HG03520 (cell line): ENCODE measurements around the gene KCNE4.

Experiments used
- ATAC-seq: cut with Tn5 transposase; IDR thresholded peaks from one replicate; pipeline ENCODE4 v1.9.1; 2021; ENCODE audit warnings: mild to moderate bottlenecking, moderate library complexity; ENCODE audit not compliant: unreplicated experiment

KCNE4 gene

GRCh38 chr2:223083402-223084070, 31.5 kb downstream of the KCNE4 start:
- no peak for ATAC-seq

GRCh38 chr2:223084873-223085272, 32.9 kb downstream of the KCNE4 start:
- no peak for ATAC-seq

DNA sequence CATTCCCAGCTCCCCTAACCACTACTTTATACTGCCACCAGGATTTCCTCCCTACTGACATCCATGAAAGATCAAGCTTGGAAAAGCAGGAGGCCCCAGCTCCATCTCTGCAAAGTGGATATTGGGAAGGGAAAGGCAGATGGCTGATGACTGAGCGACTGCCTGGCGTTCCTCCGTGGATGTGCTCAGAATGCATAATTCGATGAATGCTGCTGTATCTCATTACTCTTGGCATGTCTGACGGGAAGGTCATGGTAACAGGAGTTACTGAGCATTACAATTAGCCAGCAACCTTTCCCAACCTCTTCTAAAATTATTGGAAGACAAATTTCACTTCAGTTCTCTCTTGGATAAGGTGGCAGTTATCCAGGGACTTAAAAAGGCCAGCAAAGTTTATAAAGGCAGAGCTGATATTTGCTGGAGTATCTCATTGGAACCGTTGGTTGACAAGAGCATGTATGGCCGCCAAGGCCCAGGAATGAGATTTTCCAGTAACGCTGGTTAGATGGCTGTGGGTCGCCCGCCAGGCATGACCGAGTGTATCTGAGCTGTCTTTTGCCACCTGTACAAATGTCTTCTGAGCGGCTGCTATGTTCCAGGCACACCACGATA, 34.5 kb downstream of the KCNE4 start:
- ATAC-seq = no peak

DNA sequence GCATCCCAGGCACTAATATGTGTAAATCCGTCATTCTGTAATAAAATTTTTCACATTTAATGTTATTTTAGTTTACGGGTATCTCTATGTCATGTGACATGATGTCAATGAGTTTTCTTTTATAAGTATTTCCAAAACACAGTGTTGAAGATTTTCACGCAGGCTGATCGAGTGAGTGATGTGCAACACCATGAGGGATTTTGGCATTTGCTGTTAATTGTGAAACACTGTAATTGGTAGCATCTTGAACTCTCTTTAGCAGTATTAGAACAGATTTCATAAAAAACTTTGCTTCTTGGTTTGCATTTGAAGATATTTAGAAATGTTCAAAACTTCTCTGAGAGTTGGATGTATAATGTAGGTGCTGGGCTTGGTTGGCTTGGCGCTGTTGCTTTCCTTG, 35.5 kb downstream of the KCNE4 start:
- no peak for ATAC-seq

- no peak for ATAC-seq
Observed at GRCh38 chr2:223088866-223089265, 36.9 kb downstream of the KCNE4 start.

DNA sequence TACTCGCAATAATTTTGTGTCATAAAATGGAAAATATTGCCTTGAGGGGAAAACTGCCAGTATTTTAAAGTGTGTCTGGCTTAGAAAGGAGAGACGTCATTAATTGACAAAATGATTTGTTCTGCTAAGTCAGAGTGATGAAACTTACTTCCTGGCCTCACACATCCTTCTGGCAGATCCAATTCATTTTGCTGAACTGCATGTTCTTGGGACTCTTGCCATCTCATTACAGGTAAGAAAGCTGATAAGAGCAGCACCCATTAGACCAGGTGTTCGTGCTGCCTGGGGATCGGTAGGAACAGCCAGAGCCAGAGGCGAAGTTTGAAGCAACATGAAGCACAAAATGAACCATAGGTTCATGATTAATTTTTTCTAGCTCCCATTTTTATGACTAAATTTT, 38.0 kb downstream of the KCNE4 start:
- no peak for ATAC-seq

DNA sequence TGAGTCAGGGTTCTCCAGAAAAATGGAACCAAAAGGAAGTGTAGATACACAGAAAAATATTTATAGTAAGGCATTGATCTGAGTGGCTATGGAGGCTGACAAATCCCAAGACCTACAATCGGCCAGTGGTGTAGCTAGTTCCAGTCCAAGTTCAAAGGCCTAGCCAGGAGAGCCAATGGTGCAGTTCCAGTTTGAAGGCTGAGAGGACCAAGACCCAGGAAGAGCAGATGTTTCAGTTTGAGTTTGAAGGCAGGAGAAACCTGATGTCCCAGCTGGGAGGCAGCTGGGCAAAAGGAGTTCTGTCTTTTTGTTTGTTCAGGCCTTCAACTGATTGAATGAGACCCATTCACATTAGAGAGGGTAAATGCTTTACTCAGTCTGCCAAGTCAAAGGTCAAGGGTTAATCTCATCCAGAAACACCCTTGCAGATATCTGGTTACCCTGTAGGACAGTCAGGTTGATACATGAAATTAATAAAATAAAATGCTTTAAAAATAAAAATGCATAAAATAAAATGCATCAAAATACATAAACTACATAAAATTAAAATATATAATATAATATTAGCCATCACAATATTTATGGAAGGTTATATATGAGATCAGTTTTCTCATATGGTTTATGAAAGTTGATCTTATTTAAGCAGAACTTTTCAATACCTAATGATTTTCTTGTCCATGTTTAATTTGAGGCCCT, 38.7 kb downstream of the KCNE4 start:
- ATAC-seq = no peak

- ATAC-seq = no peak
Observed at GRCh38 chr2:223092667-223093066, 40.7 kb downstream of the KCNE4 start.

- no peak for ATAC-seq
Observed at GRCh38 chr2:223093436-223094241, 41.6 kb downstream of the KCNE4 start.

GRCh38 chr2:223095207-223095606, 43.2 kb downstream of the KCNE4 start:
- ATAC-seq = peak; percentile 51

GRCh38 chr2:223096235-223096970, 44.4 kb downstream of the KCNE4 start:
- ATAC-seq = no peak

DNA sequence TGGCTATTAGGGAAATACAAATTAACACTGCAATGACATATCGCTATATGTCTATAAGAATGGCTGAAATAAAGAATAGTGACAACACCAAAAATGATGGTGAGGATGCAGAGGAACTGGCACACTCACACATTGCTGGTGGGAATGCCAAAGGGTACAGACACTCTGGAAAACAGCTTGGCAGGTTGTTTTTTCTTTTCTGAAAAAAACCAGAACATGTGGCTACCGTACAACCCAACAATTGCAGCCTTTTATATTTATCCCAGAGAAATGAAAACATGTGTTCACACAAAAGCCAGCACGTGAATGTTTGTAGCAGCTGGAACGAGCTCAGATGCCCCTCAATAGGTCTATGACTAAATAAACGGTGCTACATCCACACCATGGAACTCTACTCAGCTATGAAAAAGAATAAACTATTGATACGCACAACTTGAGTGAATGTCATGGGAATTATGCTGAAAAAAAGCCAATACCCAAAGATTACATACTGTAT, 45.9 kb downstream of the KCNE4 start:
- ATAC-seq = no peak

DNA sequence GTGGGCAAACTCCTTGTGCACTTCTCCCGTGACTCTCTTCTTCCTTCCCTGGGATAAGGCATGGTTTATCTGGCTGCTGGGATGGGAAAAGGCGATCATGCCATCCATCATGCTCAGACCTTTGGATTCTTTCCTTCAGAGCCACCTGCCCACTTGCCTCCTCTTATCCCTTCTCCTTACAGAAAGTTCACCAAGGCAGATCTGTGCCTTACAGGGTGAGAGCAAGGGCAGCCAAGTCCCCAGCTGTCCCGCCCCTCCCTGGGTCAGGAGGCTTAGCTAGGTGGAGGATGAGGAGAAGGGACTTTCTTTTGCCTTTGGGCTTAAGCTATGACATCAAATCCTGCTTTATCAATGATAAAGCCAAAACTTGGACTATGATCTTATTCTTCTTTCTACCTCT, 47.6 kb downstream of the KCNE4 start:
- no peak for ATAC-seq

DNA sequence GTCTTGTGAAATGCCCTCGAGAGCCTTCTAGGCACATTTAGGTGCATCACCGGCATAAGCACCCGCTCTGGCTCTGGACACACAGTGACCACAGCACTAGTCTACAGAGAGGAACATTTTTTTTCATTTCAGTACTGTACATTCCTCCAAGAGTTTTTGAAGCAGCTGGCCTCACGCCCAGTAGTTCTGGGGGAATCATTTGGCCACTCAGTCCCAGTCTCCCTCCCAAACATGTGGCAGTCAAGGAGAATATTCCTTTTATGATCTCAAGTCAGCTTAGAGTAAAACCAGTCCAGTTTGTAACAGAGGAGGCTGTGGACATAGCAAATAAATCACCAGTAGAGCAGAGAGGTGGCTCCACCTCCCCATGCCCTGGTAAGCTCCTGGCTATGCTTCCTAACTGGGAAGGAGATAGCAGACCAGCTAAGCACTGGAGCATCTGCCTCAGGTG, 48.1 kb downstream of the KCNE4 start:
- ATAC-seq = no peak

GRCh38 chr2:223101340-223102039, 49.5 kb downstream of the KCNE4 start:
- no peak for ATAC-seq

DNA sequence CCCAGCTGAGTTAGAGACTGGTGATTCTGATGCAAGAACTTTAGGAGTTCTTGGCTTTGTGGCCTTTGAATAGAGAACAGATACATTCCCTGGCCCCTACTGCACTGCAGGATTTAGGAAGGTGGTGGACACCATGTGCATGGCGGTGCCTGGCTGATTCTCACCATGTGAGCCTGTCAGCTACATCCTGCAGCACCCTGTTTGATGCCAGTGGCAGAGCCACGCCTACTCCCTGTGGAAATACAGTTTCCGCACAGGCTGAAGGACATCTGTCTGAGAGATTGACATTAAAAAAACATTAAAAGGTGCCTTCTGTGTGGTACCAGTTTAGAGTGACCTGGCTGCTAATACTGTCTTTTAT, 50.0 kb downstream of the KCNE4 start:
- no peak for ATAC-seq

DNA sequence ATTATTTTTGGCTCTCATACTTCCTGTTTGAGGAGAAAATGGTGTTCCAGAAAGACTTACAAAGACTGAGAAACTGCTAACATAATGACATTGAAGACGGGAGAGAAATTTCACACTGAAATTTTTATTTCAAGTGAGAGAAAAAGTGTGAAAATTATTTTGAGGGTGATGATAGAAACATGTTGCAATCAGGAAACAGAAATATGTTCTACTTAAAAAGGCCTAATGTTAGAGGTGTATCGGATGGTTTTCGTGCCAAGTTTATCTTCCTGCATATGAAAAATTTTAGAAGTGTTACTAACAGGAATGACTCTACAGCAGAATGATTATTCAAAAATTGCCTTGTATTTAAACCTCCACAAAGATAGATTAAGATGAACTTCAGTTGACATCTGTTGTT, 50.5 kb downstream of the KCNE4 start:
- ATAC-seq = no peak

DNA sequence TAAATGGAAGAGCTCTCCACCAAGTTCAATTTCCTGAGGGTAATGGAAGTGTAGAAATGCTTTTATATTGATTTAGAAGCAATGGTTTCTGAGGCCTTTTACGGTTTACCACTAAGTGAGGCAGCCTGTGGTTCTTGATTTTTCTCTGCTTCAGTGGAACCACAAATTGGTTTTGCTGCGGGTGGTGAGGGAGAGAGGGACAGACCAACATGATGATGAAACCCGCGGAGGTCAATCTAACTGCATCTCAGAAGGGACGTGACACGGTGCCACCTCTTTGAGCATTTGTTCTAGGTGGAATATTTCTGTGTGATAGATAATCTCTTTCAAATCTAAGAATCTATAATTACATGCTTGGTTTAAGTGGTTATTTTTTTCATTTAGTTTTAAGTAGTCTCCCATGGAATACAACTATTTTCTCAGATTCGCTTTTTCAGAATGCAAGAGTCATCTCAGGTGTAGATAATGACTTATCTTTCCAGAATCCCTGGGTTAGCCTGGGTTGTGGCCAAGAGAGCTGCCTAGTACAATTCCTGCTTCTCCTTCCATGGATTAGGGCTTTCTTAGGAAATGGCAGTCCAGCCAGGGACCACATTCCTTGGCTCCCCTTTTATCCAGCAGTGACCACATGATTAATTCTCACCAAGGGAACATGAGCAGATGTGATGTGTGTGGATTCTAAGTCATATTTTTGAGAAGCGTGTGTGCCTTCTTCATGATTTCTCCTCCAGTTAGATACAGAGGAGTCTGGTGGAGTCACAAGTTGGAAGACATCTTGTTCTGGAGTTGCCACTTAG, 52.5 kb downstream of the KCNE4 start:
- no peak for ATAC-seq
